Caco-2 (cell line): ENCODE data around the gene MRAS. TPM values are rescaled to one million over a fixed set of nuclear protein-coding genes. Genes with fewer than 3 reads are reported as not detected.

ENCODE experiments used
- BruUV-seq: library from RNA; stranded (reverse); fragments of 400-500 nt; replicated peaks from 2 replicates; lab custom pipeline; 2021; lab: Mats Ljungman, UMichigan
- CTCF ChIA-PET: fragments of 300-600 bp; sonication (Branson Sonifier 250); formaldehyde crosslinking; loops from one replicate; lab custom pipeline; 2022; ENCODE audit warnings: antibody characterized with exemption; lab: Charles Lee
- POLR2A ChIA-PET: fragments of 300-600 bp; sonication (Branson Sonifier 250); formaldehyde crosslinking; loops from one replicate; lab custom pipeline; 2022; ENCODE audit warnings: antibody characterized with exemption; lab: Charles Lee
- DNase-seq, 2 experiments: peaks; one replicate each; pipeline versions ENCODE4 v3.0.0 to v3.0.0-alpha.2; 2020 to 2022
- H3K27me3 ChIP-seq: replicated peaks from 2 replicates; pipeline ENCODE4 v1.6.0; 2011; ENCODE audit warnings: low read length; ENCODE audit not compliant: control insufficient read depth, insufficient read depth
- H3K36me3 ChIP-seq: 2 replicates; pipeline ENCODE4 v1.5.1; 2011; ENCODE audit warnings: low read length; ENCODE audit not compliant: control insufficient read depth, insufficient read depth
- H3K4me1 ChIP-seq: fragments of 250-450 bp; sonication (Bioruptor Pico); 2 replicates; pipeline ENCODE4 v1.5.1; 2020; ENCODE audit warnings: mild to moderate bottlenecking
- H3K4me3 ChIP-seq: 2 replicates; pipeline ENCODE4 v1.5.1; 2011; ENCODE audit warnings: low read depth, mild to moderate bottlenecking, control low read depth, low read length
- H3K9me3 ChIP-seq: fragments of 250-450 bp; sonication (Bioruptor Pico); 2 replicates; pipeline ENCODE4 v1.5.1; 2020; ENCODE audit warnings: mild to moderate bottlenecking, moderate library complexity
- H3K27ac Mint-ChIP-seq: one replicate; pipeline ENCODE4 v1.8.0; 2022; ENCODE audit warnings: mixed read lengths; ENCODE audit not compliant: unreplicated experiment
- H3K27me3 Mint-ChIP-seq: one replicate; pipeline ENCODE4 v1.8.0; 2022; ENCODE audit warnings: mixed read lengths; ENCODE audit not compliant: insufficient read depth, unreplicated experiment
- H3K36me3 Mint-ChIP-seq: one replicate; pipeline ENCODE4 v1.8.0; 2022; ENCODE audit warnings: mild to moderate bottlenecking, mixed read lengths; ENCODE audit not compliant: insufficient read depth, unreplicated experiment
- H3K4me1 Mint-ChIP-seq: one replicate; pipeline ENCODE4 v1.8.0; 2022; ENCODE audit warnings: low read depth, mixed read lengths; ENCODE audit not compliant: unreplicated experiment
- H3K4me3 Mint-ChIP-seq: one replicate; pipeline ENCODE4 v1.8.0; 2022; ENCODE audit warnings: mild to moderate bottlenecking, moderate library complexity, mixed read lengths; ENCODE audit not compliant: unreplicated experiment
- H3K9me3 Mint-ChIP-seq: one replicate; pipeline ENCODE4 v1.8.0; 2022; ENCODE audit warnings: mixed read lengths; ENCODE audit not compliant: unreplicated experiment
- intact Hi-C: fragments of 100-400 bp; cut with micrococcal nuclease; formaldehyde crosslinking; loops from one replicate; pipeline ENCODE4 v1.10.0; 2022; ENCODE audit not compliant: unreplicated experiment
- total RNA-seq: library from RNA; stranded (reverse); gene quantifications from 2 replicates; pipeline ENCODE4 v1.2.3, GENCODE V29; 2022
- TF ChIP-seq, protein P1 (sequence below), 2 experiments: fragments of 200-600 bp in 1 of 2; IDR thresholded peaks; 1 replicate in 1 of 2; 2 replicates in 1 of 2; pipeline versions ENCODE4 v1.5.1 to v1.8.0; 2011 to 2022; ENCODE audit warnings: antibody characterized with exemption in 1 of 2, control low read depth in 1 of 2, inconsistent platforms in 1 of 2, low read depth in 1 of 2, low read length in 1 of 2, mild to moderate bottlenecking in 1 of 2, moderate library complexity in 1 of 2; ENCODE audit not compliant: insufficient read depth in 1 of 2, severe bottlenecking in 1 of 2, unreplicated experiment in 1 of 2

MRAS gene
- total RNA-seq, 1 experiment from 2014 or later, result 11.4 TPM

DNA sequence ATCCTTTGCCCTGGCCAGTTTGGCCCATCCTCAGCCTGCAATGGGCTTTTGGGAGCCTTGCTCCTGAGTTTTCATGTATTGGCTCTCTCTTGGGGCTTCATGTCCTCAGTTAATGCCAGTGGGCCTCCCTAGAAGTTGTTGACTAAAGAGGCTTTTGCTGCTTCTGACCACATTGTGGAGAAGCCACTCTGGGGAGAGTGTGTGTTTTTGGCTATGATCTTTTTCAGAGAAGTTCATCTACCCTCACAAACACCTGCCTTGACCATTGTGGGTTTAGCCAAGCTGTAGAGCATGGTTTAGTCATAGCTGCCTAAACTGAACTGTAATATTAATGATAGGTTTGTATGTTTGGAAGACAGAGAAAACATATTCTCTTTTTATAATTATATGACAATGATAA lies 6.0 kb downstream of the MRAS start:
- H3K4me1 ChIP-seq, result no peaks in the 10 kb centered on the region
- H3K9me3 ChIP-seq, result no peaks in the 10 kb centered on the region
- no peaks in the 10 kb centered on the region for H3K36me3 ChIP-seq
- TF ChIP-seq, protein P1, sequence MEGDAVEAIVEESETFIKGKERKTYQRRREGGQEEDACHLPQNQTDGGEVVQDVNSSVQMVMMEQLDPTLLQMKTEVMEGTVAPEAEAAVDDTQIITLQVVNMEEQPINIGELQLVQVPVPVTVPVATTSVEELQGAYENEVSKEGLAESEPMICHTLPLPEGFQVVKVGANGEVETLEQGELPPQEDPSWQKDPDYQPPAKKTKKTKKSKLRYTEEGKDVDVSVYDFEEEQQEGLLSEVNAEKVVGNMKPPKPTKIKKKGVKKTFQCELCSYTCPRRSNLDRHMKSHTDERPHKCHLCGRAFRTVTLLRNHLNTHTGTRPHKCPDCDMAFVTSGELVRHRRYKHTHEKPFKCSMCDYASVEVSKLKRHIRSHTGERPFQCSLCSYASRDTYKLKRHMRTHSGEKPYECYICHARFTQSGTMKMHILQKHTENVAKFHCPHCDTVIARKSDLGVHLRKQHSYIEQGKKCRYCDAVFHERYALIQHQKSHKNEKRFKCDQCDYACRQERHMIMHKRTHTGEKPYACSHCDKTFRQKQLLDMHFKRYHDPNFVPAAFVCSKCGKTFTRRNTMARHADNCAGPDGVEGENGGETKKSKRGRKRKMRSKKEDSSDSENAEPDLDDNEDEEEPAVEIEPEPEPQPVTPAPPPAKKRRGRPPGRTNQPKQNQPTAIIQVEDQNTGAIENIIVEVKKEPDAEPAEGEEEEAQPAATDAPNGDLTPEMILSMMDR (IDR thresholded peaks at IDR 0.05; ENCODE audit: insufficient read depth in 1 of 2, low read depth in 1 of 2, low read length in 1 of 2, severe bottlenecking in 1 of 2, unreplicated experiment in 1 of 2), result no peak
- H3K4me3 ChIP-seq, result no peak overlapping the region
- no TSS peak for BruUV-seq
- POLR2A ChIA-PET, result no interaction called here
- intact Hi-C loops, result no loop called here
- H3K27me3 ChIP-seq, result no peaks in the 10 kb centered on the region
- H3K9me3 Mint-ChIP-seq, result no peaks in the 10 kb centered on the region
- no peak overlapping the region for H3K4me3 Mint-ChIP-seq
- no peaks in the 10 kb centered on the region for H3K4me1 Mint-ChIP-seq
- H3K27ac Mint-ChIP-seq, result no peak overlapping the region
- no peaks in the 10 kb centered on the region for H3K36me3 Mint-ChIP-seq
- CTCF ChIA-PET, result no interaction called here
- no peak for DNase-seq
- no peaks in the 10 kb centered on the region for H3K27me3 Mint-ChIP-seq

DNA sequence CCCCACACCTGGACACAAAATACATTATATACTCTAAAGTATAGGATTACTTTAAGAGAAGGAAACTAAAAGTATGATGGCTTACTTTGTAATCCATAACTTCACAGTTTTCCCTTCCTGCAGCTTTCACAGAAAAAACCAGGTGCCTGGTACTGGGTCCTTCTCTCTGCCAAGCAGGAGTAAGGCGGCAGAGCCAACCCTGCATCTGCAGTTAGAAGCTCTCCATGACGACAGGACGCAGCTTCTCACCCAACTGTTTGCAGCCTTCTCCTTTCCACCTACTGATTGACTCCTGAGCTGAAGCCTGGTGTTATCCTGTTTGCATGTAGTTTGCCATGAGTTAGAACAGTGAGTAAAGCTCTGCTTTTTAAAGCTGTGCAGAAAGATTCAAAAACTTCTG lies 6.7 kb downstream of the MRAS start:
- no peak overlapping the region for H3K27ac Mint-ChIP-seq
- H3K9me3 ChIP-seq, result no peaks in the 10 kb centered on the region
- BruUV-seq, result no TSS peak
- intact Hi-C loops, result no loop called here
- no peaks in the 10 kb centered on the region for H3K27me3 Mint-ChIP-seq
- no peaks in the 10 kb centered on the region for H3K36me3 Mint-ChIP-seq
- ChIA-PET POLR2A (no interaction called here), CTCF (no interaction called here)
- H3K9me3 Mint-ChIP-seq, result no peaks in the 10 kb centered on the region
- H3K36me3 ChIP-seq, result no peaks in the 10 kb centered on the region
- H3K27me3 ChIP-seq, result no peaks in the 10 kb centered on the region
- TF ChIP-seq, protein P1 (IDR thresholded peaks at IDR 0.05; ENCODE audit: insufficient read depth in 1 of 2, low read depth in 1 of 2, low read length in 1 of 2, severe bottlenecking in 1 of 2, unreplicated experiment in 1 of 2), result no peak
- H3K4me1 Mint-ChIP-seq, result no peaks in the 10 kb centered on the region
- DNase-seq, result no peak
- no peak overlapping the region for H3K4me3 Mint-ChIP-seq
- H3K4me3 ChIP-seq, result no peak overlapping the region
- H3K4me1 ChIP-seq, result no peaks in the 10 kb centered on the region

DNA sequence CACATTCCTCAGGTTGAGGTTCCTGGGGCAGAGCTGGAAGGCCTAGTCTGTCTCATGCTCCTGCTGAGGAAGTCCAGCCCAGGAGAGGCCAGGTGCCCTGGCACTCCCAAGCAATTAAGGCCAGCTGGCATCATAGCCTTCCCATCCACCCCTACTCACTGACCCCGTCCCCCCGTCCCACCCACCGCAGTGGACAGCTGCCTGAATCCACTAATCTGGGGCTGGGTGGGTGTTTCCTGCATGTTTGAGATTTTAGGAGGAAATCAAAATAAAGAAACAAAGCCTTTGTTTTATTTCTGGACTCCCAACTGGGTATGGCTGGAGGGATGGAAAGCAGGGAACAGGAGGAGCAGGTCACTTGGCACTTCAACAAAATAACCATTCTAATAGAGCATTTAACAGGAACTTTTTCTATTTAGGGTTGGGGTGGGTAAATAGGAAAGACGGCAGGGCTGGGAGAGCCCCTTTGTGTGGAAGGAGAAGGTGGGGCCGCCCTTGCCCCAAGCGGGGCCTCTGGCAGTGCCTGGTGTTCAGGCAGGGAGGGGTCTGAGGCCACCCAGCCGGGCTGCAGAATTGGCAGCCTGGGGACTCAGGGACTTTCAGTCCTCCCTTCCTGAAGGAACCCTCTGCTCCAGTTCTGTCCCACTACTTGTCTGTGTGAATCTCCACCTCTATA lies 8.5 kb downstream of the MRAS start:
- H3K9me3 Mint-ChIP-seq, result no peaks in the 10 kb centered on the region
- CTCF ChIA-PET, result no interaction called here
- no peak overlapping the region for H3K4me3 Mint-ChIP-seq
- no peaks in the 10 kb centered on the region for H3K36me3 Mint-ChIP-seq
- POLR2A ChIA-PET, result no interaction called here
- BruUV-seq, result no TSS peak
- intact Hi-C loops, result no loop called here
- Histone ChIP-seq H3K36me3 (no peaks in the 10 kb centered on the region), H3K9me3 (no peaks in the 10 kb centered on the region), H3K27me3 (no peaks in the 10 kb centered on the region), H3K4me1 (no peaks in the 10 kb centered on the region), H3K4me3 (no peak overlapping the region)
- no peak overlapping the region for H3K27ac Mint-ChIP-seq
- TF ChIP-seq, protein P1 (IDR thresholded peaks at IDR 0.05; ENCODE audit: insufficient read depth in 1 of 2, low read depth in 1 of 2, low read length in 1 of 2, severe bottlenecking in 1 of 2, unreplicated experiment in 1 of 2), result no peak
- no peaks in the 10 kb centered on the region for H3K4me1 Mint-ChIP-seq
- DNase-seq, result no peak
- no peaks in the 10 kb centered on the region for H3K27me3 Mint-ChIP-seq
